NCI-H1930 (cell line): ENCODE results near the gene PPP1R1C.

Source experiments
- DNase-seq, 2 experiments: peaks; one replicate each; lab custom pipeline; 2025; lab: John Stamatoyannopoulos, UW

PPP1R1C gene

GRCh38 chr2:181972431-181973170 is 13.1 kb upstream of the PPP1R1C start:
- DNase-seq: no peak

GRCh38 chr2:181973171-181973783 is 12.4 kb upstream of the PPP1R1C start:
- no peak for DNase-seq

GRCh38 chr2:181977661-181978350 is 7.8 kb upstream of the PPP1R1C start:
- no peak for DNase-seq

- DNase-seq: no peak
Observed at GRCh38 chr2:181978351-181979150, 7.1 kb upstream of the PPP1R1C start.

- no peak for DNase-seq
Observed at GRCh38 chr2:181984060-181984459, 1.6 kb upstream of the PPP1R1C start.

GRCh38 chr2:181984814-181985631 is 630 bp upstream of the PPP1R1C start:
- DNase-seq: no peak

GRCh38 chr2:181988154-181988924 is 2.7 kb downstream of the PPP1R1C start:
- DNase-seq: no peak

GRCh38 chr2:181989099-181989498 is 3.4 kb downstream of the PPP1R1C start:
- no peak for DNase-seq

GRCh38 chr2:181991171-181991885 is 5.7 kb downstream of the PPP1R1C start:
- no peak for DNase-seq

- DNase-seq: no peak
Observed at GRCh38 chr2:181992776-181993175, 7.1 kb downstream of the PPP1R1C start.

- DNase-seq: no peak
Observed at GRCh38 chr2:181995289-181995688, 9.6 kb downstream of the PPP1R1C start.

- peak; percentile 76 to 89 for DNase-seq
Observed at GRCh38 chr2:181998041-181998835, 12.6 kb downstream of the PPP1R1C start.

- peak; percentile 70 to 77 for DNase-seq
Observed at GRCh38 chr2:181998891-181999654, 13.4 kb downstream of the PPP1R1C start.

- DNase-seq: no peak
Observed at GRCh38 chr2:181999911-182000310, 14.3 kb downstream of the PPP1R1C start.

- DNase-seq: no peak
Observed at GRCh38 chr2:182004945-182005520, 19.4 kb downstream of the PPP1R1C start.

- no peak for DNase-seq
Observed at GRCh38 chr2:182006595-182007341, 21.1 kb downstream of the PPP1R1C start.

GRCh38 chr2:182014284-182014683 is 28.6 kb downstream of the PPP1R1C start:
- no peak for DNase-seq
